Measurements from ENCODE around the gene HMGXB3. TPM values are rescaled to one million over a fixed set of nuclear protein-coding genes. Genes with fewer than 3 reads are reported as not detected.

Gene HMGXB3
- total RNA-seq, 1 experiment from 2014 or later = 26.9 TPM

DNA sequence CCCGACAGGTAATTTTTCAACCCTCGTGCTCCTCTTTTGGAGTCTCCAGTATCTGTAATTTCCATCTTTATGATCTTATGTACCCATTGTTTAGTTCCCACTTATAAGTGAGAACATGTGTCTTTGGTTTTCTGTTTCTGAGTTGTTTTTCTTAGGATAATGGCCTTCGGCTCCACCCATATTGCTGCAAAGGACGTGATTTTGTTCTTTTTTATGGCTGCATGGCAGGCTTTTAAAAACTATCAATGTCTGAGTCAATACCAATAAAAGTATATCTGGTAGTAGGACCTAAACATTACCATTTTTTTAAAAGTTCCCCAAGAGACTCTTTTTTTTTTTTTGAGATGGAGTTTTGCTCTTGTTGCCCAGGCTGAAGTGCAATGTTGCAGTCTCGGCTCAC is 43.9 kb upstream of the HMGXB3 start:
- no peaks in the 10 kb centered on the region for H3K36me3 Mint-ChIP-seq (ENCODE audit: insufficient read depth in 1 of 3, low read depth in 3 of 3)
- no peak overlapping the region for H3K56ac ChIP-seq (ENCODE audit: insufficient read length, low read depth, low read length)

More for the DNA sequence above, 43.9 kb upstream of the HMGXB3 start:
- no peak overlapping the region for H3K23ac ChIP-seq (ENCODE audit: insufficient read length, low read depth, low read length)
- peaks cover 5% of the 10 kb centered on the region for H3K23me2 ChIP-seq (ENCODE audit: insufficient read length, low read depth, low read length, poor library complexity, severe bottlenecking)
- H4K91ac ChIP-seq (ENCODE audit: insufficient read length, low read depth, low read length) = no peak overlapping the region
- no peaks in the 10 kb centered on the region for H3K79me1 ChIP-seq (ENCODE audit: insufficient read depth, low read depth, low read length, poor library complexity, severe bottlenecking)
- Mint-ChIP-seq H3K4me3 (no peak overlapping the region), H3K9me3 (no peaks in the 10 kb centered on the region), H3K27me3 (ENCODE audit: low read depth) (peaks cover 6% of the 10 kb centered on the region), H3K27ac (no peak overlapping the region; a peak in 1 of 7 replicates), H3K4me1 (peaks cover 13% of the 10 kb centered on the region in 2 experiments)
- H2AFZ ChIP-seq (ENCODE audit: low read length) = no peak overlapping the region
- no peak overlapping the region for H2BK5ac ChIP-seq (ENCODE audit: insufficient read length, low read length)
- no peak overlapping the region for H3K18ac ChIP-seq (ENCODE audit: insufficient read length, low read depth, low read length)
- no peak overlapping the region for H3K4ac ChIP-seq (ENCODE audit: low read depth, low read length)
- H2BK15ac ChIP-seq (ENCODE audit: low read depth, low read length) = no peak overlapping the region
- H3K4me2 ChIP-seq (ENCODE audit: insufficient read depth, insufficient read length, low read length) = no peak overlapping the region
- no peak for TF ChIP-seq CTCF (conservative IDR thresholded peaks at IDR 0.05)
- H3K14ac ChIP-seq (ENCODE audit: insufficient read depth, low read length) = no peak overlapping the region
- no peak overlapping the region for H3K27ac ChIP-seq (ENCODE audit: insufficient read length, low read depth, low read length)
- no peaks in the 10 kb centered on the region for H4K20me1 ChIP-seq (ENCODE audit: control insufficient read depth, insufficient read depth, insufficient read length)
- no peak overlapping the region for H3T11ph ChIP-seq (ENCODE audit: low read length)
- no peaks in the 10 kb centered on the region for H3K9me3 ChIP-seq (ENCODE audit: control insufficient read depth, low read depth, low read length)
- H2BK12ac ChIP-seq (ENCODE audit: insufficient read length, low read depth, low read length) = no peak overlapping the region
- H2BK20ac ChIP-seq (ENCODE audit: low read depth, low read length, poor library complexity, severe bottlenecking) = no peak overlapping the region
- no peaks in the 10 kb centered on the region for H3K79me2 ChIP-seq (ENCODE audit: insufficient read depth, low read length)
- H3K27me3 ChIP-seq (ENCODE audit: insufficient read depth, low read length) = no peaks in the 10 kb centered on the region; the same call in 1 of the 2 replicates
- no peak overlapping the region for H3K9ac ChIP-seq (ENCODE audit: extremely low read depth, insufficient read length, low read length)
- WGBS (ENCODE audit: extremely low coverage, insufficient read length, low lambda C conversion rate) = no CpG with 5 or more reads among the region's 5 CpGs
- no peak overlapping the region for H4K5ac ChIP-seq (ENCODE audit: insufficient read length, low read depth, low read length)
- H2AK5ac ChIP-seq (ENCODE audit: insufficient read length, low read length) = no peak overlapping the region
- H2BK120ac ChIP-seq (ENCODE audit: low read depth, low read length, poor library complexity, severe bottlenecking) = no peak overlapping the region
- peaks cover 2% of the 10 kb centered on the region; the same call in 1 of the 2 replicates for H3K4me1 ChIP-seq (ENCODE audit: insufficient read depth, low read length)
- no peak overlapping the region for H4K8ac ChIP-seq (replicated peaks; ENCODE audit: insufficient read length, low read depth, low read length)
- no peak for DNase-seq

Data from H9 (cell line).